ENCODE results near the gene U2AF2.

Gene U2AF2

DNA sequence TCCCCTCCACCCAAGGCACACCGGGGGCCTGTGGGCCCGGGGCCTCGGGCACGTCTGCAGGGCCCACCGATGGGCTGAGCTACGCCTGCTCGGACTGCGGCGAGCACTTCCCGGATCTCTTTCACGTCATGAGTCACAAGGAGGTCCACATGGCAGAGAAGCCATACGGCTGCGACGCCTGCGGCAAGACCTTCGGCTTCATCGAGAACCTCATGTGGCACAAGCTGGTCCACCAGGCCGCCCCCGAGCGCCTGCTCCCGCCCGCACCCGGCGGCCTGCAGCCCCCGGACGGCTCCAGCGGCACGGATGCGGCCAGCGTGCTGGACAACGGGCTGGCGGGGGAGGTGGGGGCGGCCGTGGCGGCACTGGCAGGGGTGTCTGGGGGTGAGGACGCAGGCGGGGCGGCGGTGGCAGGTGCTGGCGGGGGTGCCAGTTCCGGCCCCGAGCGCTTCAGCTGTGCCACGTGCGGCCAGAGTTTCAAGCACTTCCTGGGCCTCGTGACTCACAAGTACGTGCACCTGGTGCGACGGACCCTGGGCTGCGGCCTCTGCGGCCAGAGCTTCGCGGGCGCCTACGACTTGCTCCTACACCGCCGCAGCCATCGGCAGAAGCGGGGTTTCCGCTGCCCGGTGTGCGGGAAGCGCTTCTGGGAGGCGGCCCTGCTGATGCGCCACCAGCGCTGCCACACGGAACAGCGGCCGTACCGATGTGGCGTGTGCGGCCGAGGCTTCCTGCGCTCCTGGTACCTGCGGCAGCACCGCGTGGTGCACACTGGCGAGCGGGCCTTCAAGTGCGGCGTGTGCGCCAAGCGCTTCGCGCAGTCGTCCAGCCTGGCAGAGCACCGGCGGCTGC, 39.1 kb upstream of the U2AF2 start:
- Histone ChIP-seq H3K4me3 (ENCODE audit: low read length) (no peak overlapping the region), H3K79me2 (ENCODE audit: low read length) (peaks cover 20% of the 10 kb centered on the region), H3K4me2 (ENCODE audit: low read length) (no peak overlapping the region), H3K36me3 (replicated peaks; ENCODE audit: low read depth, low read length) (peaks cover 38% of the 10 kb centered on the region), H2AFZ (ENCODE audit: low read depth, low read length) (no peak overlapping the region), H3K4me1 (ENCODE audit: low read length) (peaks cover 23% of the 10 kb centered on the region), H3K9me3 (ENCODE audit: insufficient read depth, low read length) (no peaks in the 10 kb centered on the region), H3K27ac (ENCODE audit: low read length) (no peak overlapping the region), H3K27me3 (ENCODE audit: low read depth, low read length) (no peaks in the 10 kb centered on the region), H4K20me1 (ENCODE audit: insufficient read depth, low read length) (peaks cover 8% of the 10 kb centered on the region), H3K9ac (ENCODE audit: low read length) (no peak overlapping the region)
- TF ChIP-seq EZH2phosphoT487 (IDR thresholded peaks at IDR 0.05; ENCODE audit: low read depth) (no peak), CTCF (IDR thresholded peaks at IDR 0.05; ENCODE audit: low read depth, low read length) (no peak)

GRCh38 chr19:55616395-55616875, 38.4 kb upstream of the U2AF2 start:
- Histone ChIP-seq H3K4me3 (ENCODE audit: low read length) (no peak overlapping the region), H2AFZ (ENCODE audit: low read depth, low read length) (no peak overlapping the region), H3K9ac (ENCODE audit: low read length) (no peak overlapping the region), H3K4me1 (ENCODE audit: low read length) (peaks cover 17% of the 10 kb centered on the region), H4K20me1 (ENCODE audit: insufficient read depth, low read length) (peaks cover 8% of the 10 kb centered on the region), H3K79me2 (ENCODE audit: low read length) (peaks cover 13% of the 10 kb centered on the region), H3K4me2 (ENCODE audit: low read length) (no peak overlapping the region), H3K9me3 (ENCODE audit: insufficient read depth, low read length) (no peaks in the 10 kb centered on the region), H3K36me3 (replicated peaks; ENCODE audit: low read depth, low read length) (peaks cover 37% of the 10 kb centered on the region), H3K27ac (ENCODE audit: low read length) (no peak overlapping the region), H3K27me3 (ENCODE audit: low read depth, low read length) (no peaks in the 10 kb centered on the region)
- no peak for TF ChIP-seq CTCF (IDR thresholded peaks at IDR 0.05; ENCODE audit: low read depth, low read length)
- no peak for TF ChIP-seq EZH2phosphoT487 (IDR thresholded peaks at IDR 0.05; ENCODE audit: low read depth)

DNA sequence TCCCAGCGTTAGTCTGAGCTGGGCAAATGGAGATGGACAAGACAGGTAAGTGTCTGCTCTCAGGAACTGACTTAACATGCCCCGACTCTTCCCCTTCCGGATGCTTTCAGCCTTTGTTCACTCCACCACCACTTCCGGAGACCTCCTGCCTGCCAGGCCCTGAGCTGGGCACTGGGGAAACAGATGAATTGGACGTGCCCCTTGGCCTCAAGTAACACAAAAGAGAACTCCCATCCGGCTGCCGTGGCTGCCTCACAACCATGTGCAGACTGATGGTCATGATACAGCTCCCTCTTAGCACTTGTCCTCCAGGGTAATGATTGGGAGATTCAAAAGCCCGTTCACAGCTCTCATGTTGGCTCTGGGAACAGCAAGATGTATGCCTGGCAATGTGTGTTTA, 37.4 kb upstream of the U2AF2 start:
- no peak overlapping the region for H2AFZ ChIP-seq (ENCODE audit: low read depth, low read length)
- TF ChIP-seq EZH2phosphoT487 (IDR thresholded peaks at IDR 0.05; ENCODE audit: low read depth) (no peak), CTCF (IDR thresholded peaks at IDR 0.05; ENCODE audit: low read depth, low read length) (no peak)
- no peaks in the 10 kb centered on the region for H3K27me3 ChIP-seq (ENCODE audit: low read depth, low read length)
- H3K79me2 ChIP-seq (ENCODE audit: low read length) = peaks cover 9% of the 10 kb centered on the region
- no peak overlapping the region for H3K9ac ChIP-seq (ENCODE audit: low read length)
- no peaks in the 10 kb centered on the region for H3K9me3 ChIP-seq (ENCODE audit: insufficient read depth, low read length)
- peaks cover 7% of the 10 kb centered on the region for H3K4me1 ChIP-seq (ENCODE audit: low read length)
- H3K36me3 ChIP-seq (replicated peaks; ENCODE audit: low read depth, low read length) = peaks cover 37% of the 10 kb centered on the region
- no peak overlapping the region for H3K27ac ChIP-seq (ENCODE audit: low read length)
- peaks cover 8% of the 10 kb centered on the region for H4K20me1 ChIP-seq (ENCODE audit: insufficient read depth, low read length)
- H3K4me3 ChIP-seq (ENCODE audit: low read length) = no peak overlapping the region
- no peak overlapping the region for H3K4me2 ChIP-seq (ENCODE audit: low read length)

- Histone ChIP-seq H3K4me2 (ENCODE audit: low read length) (no peak overlapping the region), H4K20me1 (ENCODE audit: insufficient read depth, low read length) (0 out of 2 replicates have a peak, but pooled peaks cover 3% of the 10 kb centered on the region), H3K79me2 (ENCODE audit: low read length) (no peaks in the 10 kb centered on the region; the same call in 1 of the 2 replicates), H3K4me1 (ENCODE audit: low read length) (no peaks in the 10 kb centered on the region), H3K36me3 (replicated peaks; ENCODE audit: low read depth, low read length) (peaks cover 37% of the 10 kb centered on the region), H3K9ac (ENCODE audit: low read length) (no peak overlapping the region), H3K27me3 (ENCODE audit: low read depth, low read length) (no peaks in the 10 kb centered on the region), H3K9me3 (ENCODE audit: insufficient read depth, low read length) (no peaks in the 10 kb centered on the region), H3K4me3 (ENCODE audit: low read length) (no peak overlapping the region), H3K27ac (ENCODE audit: low read length) (no peak overlapping the region), H2AFZ (ENCODE audit: low read depth, low read length) (no peak overlapping the region)
- no peak for TF ChIP-seq CTCF (IDR thresholded peaks at IDR 0.05; ENCODE audit: low read depth, low read length)
- TF ChIP-seq EZH2phosphoT487 (IDR thresholded peaks at IDR 0.05; ENCODE audit: low read depth) = no peak
These were observed 36.4 kb upstream of the U2AF2 start for GRCh38 chr19:55618426-55618825.

Measured in OCI-LY3 (cell line).